ENCODE measurements around the gene ACACB. TPM values are rescaled to one million over a fixed set of nuclear protein-coding genes. Genes with fewer than 3 reads are reported as not detected.

The ACACB gene
- total RNA-seq, 1 donor from 2014 or later: 140 TPM

DNA sequence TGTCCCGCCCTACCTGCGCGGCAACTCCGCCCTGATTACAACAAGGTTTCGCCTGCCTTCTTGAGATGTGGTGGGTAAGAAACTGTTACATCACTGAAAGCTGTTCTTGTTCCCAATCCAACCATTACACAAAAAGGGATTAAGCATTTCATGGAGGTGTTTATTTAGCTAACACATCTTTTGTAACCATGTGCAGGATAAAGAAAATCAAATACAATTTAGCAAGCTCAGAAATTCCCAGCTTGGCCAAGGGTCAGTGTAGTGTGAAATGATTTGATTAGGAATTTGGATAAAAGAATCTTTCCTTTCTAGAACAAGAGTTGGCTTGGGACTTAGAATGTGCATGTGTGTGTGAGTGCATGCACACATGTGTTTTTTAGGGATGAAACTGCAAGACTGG lies 186.4 kb downstream of the ACACB start:
- H3K9me3 ChIP-seq: no peaks in the 10 kb centered on the region
- H3K27ac ChIP-seq: no peak overlapping the region
- no peak overlapping the region for H3K4me3 ChIP-seq
- intact Hi-C loops (cut with DNase I): no loop called here
- no peaks in the 10 kb centered on the region for H3K36me3 ChIP-seq
- TF ChIP-seq, protein P1, sequence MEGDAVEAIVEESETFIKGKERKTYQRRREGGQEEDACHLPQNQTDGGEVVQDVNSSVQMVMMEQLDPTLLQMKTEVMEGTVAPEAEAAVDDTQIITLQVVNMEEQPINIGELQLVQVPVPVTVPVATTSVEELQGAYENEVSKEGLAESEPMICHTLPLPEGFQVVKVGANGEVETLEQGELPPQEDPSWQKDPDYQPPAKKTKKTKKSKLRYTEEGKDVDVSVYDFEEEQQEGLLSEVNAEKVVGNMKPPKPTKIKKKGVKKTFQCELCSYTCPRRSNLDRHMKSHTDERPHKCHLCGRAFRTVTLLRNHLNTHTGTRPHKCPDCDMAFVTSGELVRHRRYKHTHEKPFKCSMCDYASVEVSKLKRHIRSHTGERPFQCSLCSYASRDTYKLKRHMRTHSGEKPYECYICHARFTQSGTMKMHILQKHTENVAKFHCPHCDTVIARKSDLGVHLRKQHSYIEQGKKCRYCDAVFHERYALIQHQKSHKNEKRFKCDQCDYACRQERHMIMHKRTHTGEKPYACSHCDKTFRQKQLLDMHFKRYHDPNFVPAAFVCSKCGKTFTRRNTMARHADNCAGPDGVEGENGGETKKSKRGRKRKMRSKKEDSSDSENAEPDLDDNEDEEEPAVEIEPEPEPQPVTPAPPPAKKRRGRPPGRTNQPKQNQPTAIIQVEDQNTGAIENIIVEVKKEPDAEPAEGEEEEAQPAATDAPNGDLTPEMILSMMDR (IDR thresholded peaks at IDR 0.05): no peak
- H3K27me3 ChIP-seq: peaks cover 4% of the 10 kb centered on the region
- no peak for DNase-seq (ENCODE audit: low spot score in 2 of 2)
- no peaks in the 10 kb centered on the region for H3K4me1 ChIP-seq

- H3K27me3 ChIP-seq: peaks cover 12% of the 10 kb centered on the region
- no peak overlapping the region for H3K27ac ChIP-seq
- no peaks in the 10 kb centered on the region for H3K36me3 ChIP-seq
- TF ChIP-seq, protein P1 (IDR thresholded peaks at IDR 0.05): no peak
- H3K4me3 ChIP-seq: no peak overlapping the region
- no peaks in the 10 kb centered on the region for H3K9me3 ChIP-seq
- H3K4me1 ChIP-seq: peaks cover 5 to 7% of the 10 kb centered on the region in 2 donors
- intact Hi-C loops (cut with DNase I): no loop called here
- DNase-seq (ENCODE audit: low spot score in 2 of 2): no peak
Observed at GRCh38 chr12:109304485-109304884, 188.1 kb downstream of the ACACB start.

DNA sequence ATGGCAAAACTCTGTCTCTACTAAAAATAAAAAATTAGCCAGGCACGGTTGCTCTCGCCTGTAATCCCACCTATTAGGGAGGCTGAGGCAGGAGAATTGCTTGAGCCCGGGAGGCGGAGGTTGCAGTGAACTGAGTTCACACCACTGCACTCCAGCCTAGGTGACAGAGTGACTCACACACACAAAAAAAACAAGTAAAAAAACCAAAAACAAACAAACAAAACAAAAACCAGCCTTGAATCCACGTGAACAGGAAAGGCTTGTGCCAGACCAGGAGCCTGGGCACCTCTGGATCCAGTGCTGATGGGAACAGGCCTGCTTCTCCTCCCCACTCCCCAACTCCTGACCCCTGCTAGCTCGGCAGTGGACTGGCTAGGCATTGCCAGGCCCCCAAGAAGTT lies 189.2 kb downstream of the ACACB start:
- Histone ChIP-seq H3K4me1 (peaks cover 5 to 10% of the 10 kb centered on the region in 2 donors), H3K9me3 (no peaks in the 10 kb centered on the region), H3K36me3 (no peaks in the 10 kb centered on the region), H3K27me3 (peaks cover 12% of the 10 kb centered on the region), H3K27ac (no peak overlapping the region), H3K4me3 (no peak overlapping the region)
- intact Hi-C loops (cut with DNase I): no loop called here
- TF ChIP-seq, protein P1 (IDR thresholded peaks at IDR 0.05): no peak
- no peak for DNase-seq (ENCODE audit: low spot score in 2 of 2)

- Histone ChIP-seq H3K4me1 (peaks cover 5 to 10% of the 10 kb centered on the region in 2 donors), H3K36me3 (no peaks in the 10 kb centered on the region), H3K9me3 (no peaks in the 10 kb centered on the region), H3K4me3 (no peak overlapping the region), H3K27me3 (peaks cover 12% of the 10 kb centered on the region), H3K27ac (no peak overlapping the region)
- no peak for DNase-seq (ENCODE audit: low spot score in 2 of 2)
- intact Hi-C loops (cut with DNase I): no loop called here
- TF ChIP-seq, protein P1 (IDR thresholded peaks at IDR 0.05): no peak
Observed at GRCh38 chr12:109307051-109307450, 190.7 kb downstream of the ACACB start.

DNA sequence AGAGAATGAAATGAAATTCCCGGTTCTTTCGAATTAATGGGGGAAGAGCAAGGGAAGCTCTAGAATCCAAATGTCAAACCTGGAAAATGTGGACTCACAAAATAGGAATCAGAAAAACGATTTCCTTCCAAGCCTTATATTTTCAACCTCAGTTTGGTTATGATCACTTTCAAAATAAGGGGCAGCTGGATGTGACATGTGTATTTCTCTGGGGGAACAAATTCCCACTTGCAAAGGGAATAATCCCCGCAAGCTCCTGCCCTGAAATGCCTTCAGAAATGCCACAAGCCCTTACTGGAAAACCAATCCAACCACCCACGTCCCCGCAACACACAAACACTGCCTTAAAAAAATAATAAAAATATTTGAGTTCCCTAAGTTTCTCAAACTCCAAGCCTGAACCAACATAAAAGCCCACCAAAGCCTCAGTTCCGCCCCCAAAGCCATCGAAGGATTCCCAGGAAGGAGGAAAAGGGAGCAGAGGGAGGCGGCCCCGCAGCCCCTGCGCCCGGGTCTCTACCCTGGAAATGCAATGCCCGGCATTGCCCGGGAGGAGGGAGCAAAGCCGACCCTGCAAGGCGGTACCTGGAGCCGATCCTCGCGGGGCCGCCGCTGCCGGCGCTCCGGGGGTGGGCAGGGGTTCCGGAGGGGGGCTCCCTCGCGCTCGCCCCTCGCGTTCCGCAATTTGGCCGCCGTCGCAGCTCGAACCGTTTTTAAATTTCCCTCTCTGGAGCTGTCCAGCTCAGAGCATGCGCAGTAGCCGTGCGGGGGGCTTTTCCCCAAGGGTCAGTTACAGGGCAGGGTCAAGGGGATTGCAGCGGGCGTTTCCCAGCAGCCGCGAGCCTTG lies 192.4 kb downstream of the ACACB start, which contains the start of gene FOXN4:
Gene FOXN4 (minus strand): TSS at position 751 of the 847 bp plus-strand sequence. CDS start 963 bp downstream, outside the sequence.
- peaks cover 5 to 10% of the 10 kb centered on the region in 2 donors for H3K4me1 ChIP-seq
- intact Hi-C loops (cut with DNase I): no loop called here
- H3K36me3 ChIP-seq: no peaks in the 10 kb centered on the region
- H3K27ac ChIP-seq: no peak within 1 kb of the TSS
- H3K27me3 ChIP-seq: peaks cover 12% of the 10 kb centered on the region
- H3K9me3 ChIP-seq: no peaks in the 10 kb centered on the region
- H3K4me3 ChIP-seq: peak within 1 kb of the TSS; percentile 40 to 63
- no peak for DNase-seq (ENCODE audit: low spot score in 2 of 2)
- TF ChIP-seq, protein P1 (IDR thresholded peaks at IDR 0.05): no peak

All from ascending aorta (tissue), 2 donors.